Measurements from ENCODE around the gene MICAL2. TPM values are rescaled to one million over a fixed set of nuclear protein-coding genes. Genes with fewer than 3 reads are reported as not detected.

The MICAL2 gene
- total and polyA plus RNA-seq, 7 donors, result 6.8 to 45.7 (median 15.0) TPM

DNA sequence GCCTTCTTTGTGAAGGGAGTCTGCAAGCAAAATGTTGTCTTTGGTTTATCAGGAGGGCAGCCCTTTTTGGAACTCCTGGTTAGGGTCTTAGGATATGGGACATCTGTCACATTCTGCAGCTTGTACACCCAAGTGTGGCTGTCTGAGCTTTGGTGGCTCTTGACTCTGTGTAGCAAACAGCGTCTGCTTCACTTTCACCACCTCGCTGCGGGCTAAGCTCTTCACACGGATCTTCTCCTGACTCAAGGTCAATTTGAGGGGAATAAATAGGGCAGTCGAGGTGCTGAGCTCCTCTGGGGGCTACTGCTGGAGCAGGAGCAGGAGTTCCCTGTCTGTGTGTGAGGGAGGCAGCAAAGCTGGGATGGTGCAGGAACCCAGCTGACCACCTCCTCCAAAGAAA lies 10.6 kb downstream of the MICAL2 start:
- Histone ChIP-seq H3K27ac (no peak overlapping the region), H3K36me3 (ENCODE audit: insufficient read depth in 1 of 2, low read depth in 1 of 2) (no peaks in the 10 kb centered on the region), H3K9me3 (no peaks in the 10 kb centered on the region), H3K4me1 (peaks cover 13% of the 10 kb centered on the region), H3K27me3 (ENCODE audit: insufficient read depth in 3 of 3, low read length in 2 of 3) (no peaks in the 10 kb centered on the region), H3K4me3 (no peak overlapping the region)
- TF ChIP-seq, protein P1, sequence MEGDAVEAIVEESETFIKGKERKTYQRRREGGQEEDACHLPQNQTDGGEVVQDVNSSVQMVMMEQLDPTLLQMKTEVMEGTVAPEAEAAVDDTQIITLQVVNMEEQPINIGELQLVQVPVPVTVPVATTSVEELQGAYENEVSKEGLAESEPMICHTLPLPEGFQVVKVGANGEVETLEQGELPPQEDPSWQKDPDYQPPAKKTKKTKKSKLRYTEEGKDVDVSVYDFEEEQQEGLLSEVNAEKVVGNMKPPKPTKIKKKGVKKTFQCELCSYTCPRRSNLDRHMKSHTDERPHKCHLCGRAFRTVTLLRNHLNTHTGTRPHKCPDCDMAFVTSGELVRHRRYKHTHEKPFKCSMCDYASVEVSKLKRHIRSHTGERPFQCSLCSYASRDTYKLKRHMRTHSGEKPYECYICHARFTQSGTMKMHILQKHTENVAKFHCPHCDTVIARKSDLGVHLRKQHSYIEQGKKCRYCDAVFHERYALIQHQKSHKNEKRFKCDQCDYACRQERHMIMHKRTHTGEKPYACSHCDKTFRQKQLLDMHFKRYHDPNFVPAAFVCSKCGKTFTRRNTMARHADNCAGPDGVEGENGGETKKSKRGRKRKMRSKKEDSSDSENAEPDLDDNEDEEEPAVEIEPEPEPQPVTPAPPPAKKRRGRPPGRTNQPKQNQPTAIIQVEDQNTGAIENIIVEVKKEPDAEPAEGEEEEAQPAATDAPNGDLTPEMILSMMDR (IDR thresholded peaks at IDR 0.05), result no peak
- 67 to 72% (median 69%) methylated on average over 5 of the region's 5 CpGs for WGBS, 3 donors
- DNase-seq, result no peak
- intact Hi-C loops (cut with DNase I), result loop anchor here in 1 of 2 donors (5.0 kb wide), 1 partner anchor 111 kb away; no protein-coding TSS in a partner anchor
- ATAC-seq, result no peak

DNA sequence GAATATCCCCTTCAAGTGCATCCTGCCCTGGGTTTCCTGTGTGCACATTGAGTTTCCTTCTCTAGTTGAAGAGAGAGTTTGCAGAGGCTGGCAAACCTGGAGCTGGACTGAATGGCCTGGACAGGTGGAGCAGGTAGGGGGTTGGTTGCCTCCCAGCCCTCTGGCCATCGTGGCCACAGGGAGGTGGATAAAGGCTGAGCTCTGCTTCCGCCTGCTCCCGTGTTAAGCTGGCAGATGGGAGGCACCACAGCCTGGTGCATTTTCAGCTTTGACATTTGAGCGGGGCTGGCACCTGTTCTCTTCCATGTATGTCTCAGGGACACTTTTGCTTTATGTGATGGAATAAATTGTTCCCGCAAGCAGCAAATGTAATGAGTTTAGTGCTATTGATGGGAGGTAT lies 11.1 kb downstream of the MICAL2 start:
- Histone ChIP-seq H3K9me3 (no peaks in the 10 kb centered on the region), H3K27me3 (ENCODE audit: insufficient read depth in 3 of 3, low read length in 2 of 3) (no peaks in the 10 kb centered on the region), H3K4me1 (peaks cover 13% of the 10 kb centered on the region), H3K4me3 (no peak overlapping the region), H3K27ac (no peak overlapping the region), H3K36me3 (ENCODE audit: insufficient read depth in 1 of 2, low read depth in 1 of 2) (no peaks in the 10 kb centered on the region)
- TF ChIP-seq, protein P1 (IDR thresholded peaks at IDR 0.05), result no peak
- ATAC-seq, result peak in 3 of 4 donors; percentile 27 to 47 (median 44)
- no peak for DNase-seq
- 48 to 49% (median 49%) methylated on average over 5 of the region's 5 CpGs for WGBS, 3 donors
- intact Hi-C loops (cut with DNase I), result loop anchor here in 1 of 2 donors (5.0 kb wide), 1 partner anchor 111 kb away; no protein-coding TSS in a partner anchor

DNA sequence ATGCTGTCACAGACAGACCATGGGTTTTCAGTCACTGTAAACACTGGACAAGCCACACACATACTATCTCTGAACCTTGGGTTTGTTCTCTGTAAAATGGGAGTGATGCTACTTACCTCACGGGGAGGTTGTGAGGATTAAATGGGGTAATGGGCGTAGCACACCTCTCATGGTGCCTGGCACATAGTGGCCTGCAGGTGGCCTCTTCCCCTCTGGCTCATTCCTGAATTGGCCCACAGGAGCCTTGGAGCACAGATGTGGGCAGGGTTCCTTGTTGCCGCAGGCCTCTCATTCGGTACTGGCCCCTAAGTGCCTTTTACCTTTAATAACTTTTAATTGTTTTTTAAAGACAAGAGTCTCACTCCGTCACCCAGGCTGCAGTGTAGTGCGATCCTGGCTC lies 11.7 kb downstream of the MICAL2 start:
- WGBS, 3 donors, result 87 to 90% (median 89%) methylated on average over 6 of the region's 6 CpGs
- Histone ChIP-seq H3K4me3 (no peak overlapping the region), H3K9me3 (no peaks in the 10 kb centered on the region), H3K27ac (no peak overlapping the region), H3K36me3 (ENCODE audit: insufficient read depth in 1 of 2, low read depth in 1 of 2) (no peaks in the 10 kb centered on the region), H3K4me1 (peaks cover 13% of the 10 kb centered on the region), H3K27me3 (ENCODE audit: insufficient read depth in 3 of 3, low read length in 2 of 3) (no peaks in the 10 kb centered on the region)
- DNase-seq (no peak), ATAC-seq (peak in 3 of 4 donors; percentile 46 to 52 (median 48))
- intact Hi-C loops (cut with DNase I), result loop anchor here in 1 of 2 donors (5.0 kb wide), 1 partner anchor 110 kb away; no protein-coding TSS in a partner anchor
- TF ChIP-seq, protein P1 (IDR thresholded peaks at IDR 0.05), result peak; percentile 12

DNA sequence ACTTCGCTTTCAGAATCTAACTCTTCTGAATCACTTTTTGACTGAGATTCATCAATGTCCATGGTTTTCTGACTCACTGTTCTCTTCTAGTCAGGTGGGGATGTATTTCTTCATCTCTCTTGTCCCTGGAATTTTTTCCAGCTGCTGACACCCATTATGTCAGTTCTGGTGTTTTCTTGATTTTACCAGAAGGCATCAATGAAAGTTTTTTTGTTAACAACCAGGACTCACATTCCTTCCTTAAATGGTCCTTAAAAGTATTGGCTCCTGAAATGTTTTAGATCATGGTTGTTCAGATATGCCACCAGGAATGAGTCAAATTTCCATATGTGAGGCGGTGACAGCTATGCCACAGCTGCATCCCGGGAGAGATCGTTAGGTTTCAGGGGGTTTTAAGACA lies 12.9 kb downstream of the MICAL2 start:
- Histone ChIP-seq H3K27ac (no peak overlapping the region), H3K4me1 (peaks cover 12% of the 10 kb centered on the region)
- 85 to 96% (median 94%) methylated on average over 4 of the region's 4 CpGs for WGBS, 3 donors

More for the DNA sequence above, 12.9 kb downstream of the MICAL2 start:
- H3K9me3 ChIP-seq, result no peaks in the 10 kb centered on the region
- no peak overlapping the region for H3K4me3 ChIP-seq
- intact Hi-C loops (cut with DNase I), result loop anchor here in 1 of 2 donors (5.0 kb wide), 1 partner anchor 109 kb away; no protein-coding TSS in a partner anchor
- no peaks in the 10 kb centered on the region for H3K27me3 ChIP-seq (ENCODE audit: insufficient read depth in 3 of 3, low read length in 2 of 3)
- ATAC-seq (no peak), DNase-seq (no peak)
- no peaks in the 10 kb centered on the region for H3K36me3 ChIP-seq (ENCODE audit: insufficient read depth in 1 of 2, low read depth in 1 of 2)
- TF ChIP-seq, protein P1 (IDR thresholded peaks at IDR 0.05), result no peak

Measured in psoas muscle (tissue), 8 donors.